A204.1 (cell line): ENCODE measurements around the gene FOXK2.
"Not testable (repeated sequence)": the region's sequence is repeated elsewhere in the genome, so short reads cannot be mapped to it uniquely, and the experiment has no call there.

ENCODE experiments used
- FAIRE-seq: peaks from 2 replicates; lab custom pipeline; 2012; peaks lifted over from hg19 to GRCh38; lab: Jason Lieb, UNC

Gene FOXK2

GRCh38 chr17:82534401-82534812 lies 14.9 kb downstream of the FOXK2 start:
- FAIRE-seq: no peak

GRCh38 chr17:82536512-82537201 lies 17.1 kb downstream of the FOXK2 start:
- FAIRE-seq: no peak

GRCh38 chr17:82537228-82537627 lies 17.7 kb downstream of the FOXK2 start:
- not testable (repeated sequence) for FAIRE-seq

GRCh38 chr17:82539076-82539475 lies 19.5 kb downstream of the FOXK2 start:
- not testable (repeated sequence) for FAIRE-seq

GRCh38 chr17:82542439-82542838 lies 22.9 kb downstream of the FOXK2 start:
- FAIRE-seq: no peak

GRCh38 chr17:82544431-82545070 lies 25.0 kb downstream of the FOXK2 start:
- no peak for FAIRE-seq

- no peak for FAIRE-seq
Measured at GRCh38 chr17:82545071-82545462, 25.5 kb downstream of the FOXK2 start.

- no peak for FAIRE-seq
Measured at GRCh38 chr17:82547981-82548380, 28.4 kb downstream of the FOXK2 start.

- no peak for FAIRE-seq
Measured at GRCh38 chr17:82548681-82549303, 29.3 kb downstream of the FOXK2 start.

GRCh38 chr17:82551779-82552457 lies 32.4 kb downstream of the FOXK2 start:
- FAIRE-seq: no peak

- FAIRE-seq: no peak
Measured at GRCh38 chr17:82552580-82552979, 33.0 kb downstream of the FOXK2 start.

- no peak for FAIRE-seq
Measured at GRCh38 chr17:82553210-82553930, 33.8 kb downstream of the FOXK2 start.

- not testable (repeated sequence) for FAIRE-seq
Measured at GRCh38 chr17:82557510-82557909, 38.0 kb downstream of the FOXK2 start.

GRCh38 chr17:82559566-82560251 lies 40.2 kb downstream of the FOXK2 start:
- FAIRE-seq: no peak

GRCh38 chr17:82560252-82560642 lies 40.7 kb downstream of the FOXK2 start:
- no peak for FAIRE-seq

- no peak for FAIRE-seq
Measured at GRCh38 chr17:82560802-82561428, 41.4 kb downstream of the FOXK2 start.

GRCh38 chr17:82561429-82562035 lies 42.0 kb downstream of the FOXK2 start:
- no peak for FAIRE-seq

GRCh38 chr17:82562718-82563220 lies 43.2 kb downstream of the FOXK2 start:
- FAIRE-seq: not testable (repeated sequence)

- no peak for FAIRE-seq
Measured at GRCh38 chr17:82563318-82563717, 43.8 kb downstream of the FOXK2 start.

GRCh38 chr17:82563745-82564144 lies 44.2 kb downstream of the FOXK2 start:
- FAIRE-seq: not testable (repeated sequence)

- FAIRE-seq: no peak
Measured at GRCh38 chr17:82564241-82564640, 44.7 kb downstream of the FOXK2 start.
